HepG2 (cell line): ENCODE data around the gene VASH2.

Source experiments
- RCOR2 ChIP-seq: IDR thresholded peaks from 2 replicates; pipeline ENCODE4 v1.6.1; 2016; ENCODE audit warnings: missing biosample characterization, missing genetic modification reagents
- SNRNP70 ChIP-seq: fragments of 200-400 bp; formaldehyde crosslinking; IDR thresholded peaks from 2 replicates; pipeline ENCODE4 v1.6.1; 2017; ENCODE audit warnings: mild to moderate bottlenecking, low read depth, low read length, moderate library complexity

DNA sequence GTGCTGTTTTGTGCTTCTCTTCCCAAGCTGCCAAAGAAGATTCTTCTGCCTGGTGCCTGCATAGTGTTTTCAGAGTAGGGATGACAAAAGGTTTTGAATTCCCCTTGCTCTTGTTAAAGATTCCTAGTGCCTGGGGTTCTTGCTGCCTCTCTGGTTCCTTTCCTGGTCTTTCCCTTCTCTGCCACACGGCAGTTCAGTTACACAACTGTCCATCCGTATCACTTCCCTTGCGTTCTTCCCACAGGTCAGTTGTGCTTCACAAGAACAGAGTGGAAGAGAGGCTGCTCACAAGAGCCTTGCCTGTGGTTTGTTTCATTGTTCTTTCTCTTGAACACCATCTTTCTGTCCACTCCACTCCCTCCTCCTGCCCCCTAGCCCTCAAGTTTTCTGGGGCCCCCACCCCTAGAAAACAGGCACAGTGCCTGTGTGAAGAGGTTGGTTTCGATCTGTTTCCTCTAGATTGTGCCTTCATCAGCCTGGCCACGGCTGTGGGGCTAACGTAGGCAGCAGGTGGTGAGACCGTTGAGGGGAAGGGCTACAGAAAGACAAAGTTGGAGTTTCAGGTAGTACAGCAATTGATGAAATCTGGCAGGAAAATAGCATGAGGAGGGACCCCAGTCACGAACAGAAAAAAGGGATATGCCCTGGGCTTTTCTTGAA is 5.8 kb downstream of the VASH2 start:
- TF ChIP-seq RCOR2 (no peak), SNRNP70 (no peak)
